HG03175 (cell line): ENCODE data around the gene ZNF594.
"Not testable (repeated sequence)": the region's sequence is repeated elsewhere in the genome, so short reads cannot be mapped to it uniquely, and the experiment has no call there.

Experiments
- ATAC-seq: cut with Tn5 transposase; IDR thresholded peaks from one replicate; pipeline ENCODE4 v1.9.1; 2021; ENCODE audit warnings: mild to moderate bottlenecking, moderate library complexity; ENCODE audit not compliant: unreplicated experiment

The ZNF594 gene

DNA sequence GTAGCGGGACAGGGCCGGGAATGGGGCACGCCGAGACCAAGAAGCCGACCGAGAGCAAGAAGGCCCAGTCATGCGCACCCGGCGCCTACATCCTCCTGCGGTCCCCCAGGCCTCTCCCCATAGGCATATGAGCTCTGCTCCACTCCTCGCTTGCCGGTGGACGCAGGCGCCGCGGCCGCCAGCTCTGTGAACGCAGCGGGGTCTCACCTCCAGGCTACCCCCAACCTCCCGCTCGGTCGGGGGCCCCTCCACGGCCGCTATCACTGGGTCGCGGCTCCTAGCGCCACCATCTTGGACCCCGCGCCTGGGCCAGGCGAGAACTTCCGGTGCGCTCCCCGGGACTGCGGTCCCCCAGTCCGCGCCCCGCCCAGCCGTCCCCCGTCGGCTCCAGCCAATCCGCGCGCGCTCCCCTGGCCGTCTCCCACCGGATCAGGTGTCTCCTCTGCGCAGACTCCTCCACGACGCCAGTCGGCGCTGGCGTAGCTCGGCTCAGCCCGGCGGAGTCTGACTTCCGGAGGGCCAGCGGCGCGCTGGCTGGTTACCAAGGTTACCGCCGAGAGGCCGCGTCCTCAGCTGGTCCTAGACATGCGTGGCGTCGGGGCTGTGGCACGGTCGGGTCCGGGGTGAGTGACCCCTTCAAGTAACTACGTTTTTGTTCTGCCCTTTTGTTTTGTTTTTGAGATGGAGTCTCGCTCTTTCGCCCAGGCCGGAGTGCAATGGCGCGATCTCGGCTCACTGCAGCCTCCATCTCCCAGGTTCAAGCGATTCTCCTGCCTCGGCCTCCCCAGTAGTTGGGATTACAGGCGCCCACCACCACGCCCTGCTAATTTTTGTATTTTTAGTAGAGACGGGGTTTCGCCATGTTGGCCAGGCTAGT, at the start of gene ZNF594:
Gene ZNF594 (minus strand): TSS at position 328 of the 877 bp plus-strand sequence. CDS start 7,612 bp downstream, outside the sequence.
- ATAC-seq: peak; percentile 98

DNA sequence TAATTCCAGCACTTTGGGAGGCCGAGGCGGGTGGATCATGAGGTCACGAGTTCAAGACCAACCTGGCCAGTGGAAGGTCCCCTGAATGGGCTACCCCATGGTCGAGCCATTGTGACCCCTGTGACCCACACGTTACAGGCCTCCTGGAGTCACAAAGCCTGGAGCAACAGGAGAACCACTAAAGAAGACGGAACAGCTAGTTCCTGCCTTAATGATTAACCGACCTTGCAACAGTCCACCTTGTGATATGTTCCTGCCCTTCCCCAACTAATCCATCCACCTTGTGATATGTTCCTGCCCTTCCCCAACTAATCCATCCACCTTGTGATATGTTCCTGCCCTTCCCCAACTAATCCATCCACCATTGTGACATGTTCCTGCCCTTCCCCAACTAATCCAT, 48.1 kb upstream of the ZNF594 start:
- not testable (repeated sequence) for ATAC-seq

DNA sequence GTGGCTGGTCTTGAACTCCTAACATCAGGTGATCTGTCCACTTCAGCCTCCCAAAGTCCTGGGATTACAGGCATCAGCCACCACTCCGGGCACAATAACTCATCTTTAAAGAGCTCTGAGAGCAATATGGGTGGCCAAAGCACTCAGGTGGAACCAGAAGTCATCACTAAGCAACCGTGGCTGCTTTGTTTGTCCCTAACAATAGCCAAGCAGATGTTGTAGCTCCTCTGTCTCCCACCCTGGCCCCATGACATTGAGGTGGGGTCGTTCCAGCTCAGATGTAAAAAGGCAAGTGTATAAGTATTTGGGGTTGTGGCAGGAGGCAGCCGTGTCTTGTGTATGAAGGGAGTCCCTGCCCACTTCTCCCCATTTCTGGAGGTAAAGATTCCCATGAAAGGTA, 46.7 kb upstream of the ZNF594 start:
- ATAC-seq: no peak

DNA sequence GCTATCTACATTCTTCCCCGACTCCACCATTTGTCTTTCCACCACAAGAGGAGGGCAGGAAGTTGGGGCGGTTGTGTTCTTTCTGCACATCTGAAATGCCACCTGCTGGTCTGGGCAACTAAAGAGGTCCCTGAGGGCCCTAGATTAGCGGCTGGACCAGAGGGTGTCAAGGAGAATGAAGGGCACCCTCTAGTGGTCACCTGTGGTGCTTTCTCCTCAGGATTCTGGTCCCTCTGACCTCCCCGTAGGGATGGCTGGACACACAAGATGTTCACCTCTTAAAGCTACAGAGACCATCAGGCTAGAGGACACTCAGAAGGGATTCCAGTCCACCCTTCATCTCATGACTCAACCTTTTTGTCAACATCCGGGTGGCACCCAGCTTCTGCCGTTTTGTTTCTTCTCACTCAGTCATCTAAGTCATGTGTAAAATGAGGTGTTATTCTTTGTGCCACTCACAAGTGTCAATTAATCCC, 45.9 kb upstream of the ZNF594 start:
- peak; percentile 31 for ATAC-seq

DNA sequence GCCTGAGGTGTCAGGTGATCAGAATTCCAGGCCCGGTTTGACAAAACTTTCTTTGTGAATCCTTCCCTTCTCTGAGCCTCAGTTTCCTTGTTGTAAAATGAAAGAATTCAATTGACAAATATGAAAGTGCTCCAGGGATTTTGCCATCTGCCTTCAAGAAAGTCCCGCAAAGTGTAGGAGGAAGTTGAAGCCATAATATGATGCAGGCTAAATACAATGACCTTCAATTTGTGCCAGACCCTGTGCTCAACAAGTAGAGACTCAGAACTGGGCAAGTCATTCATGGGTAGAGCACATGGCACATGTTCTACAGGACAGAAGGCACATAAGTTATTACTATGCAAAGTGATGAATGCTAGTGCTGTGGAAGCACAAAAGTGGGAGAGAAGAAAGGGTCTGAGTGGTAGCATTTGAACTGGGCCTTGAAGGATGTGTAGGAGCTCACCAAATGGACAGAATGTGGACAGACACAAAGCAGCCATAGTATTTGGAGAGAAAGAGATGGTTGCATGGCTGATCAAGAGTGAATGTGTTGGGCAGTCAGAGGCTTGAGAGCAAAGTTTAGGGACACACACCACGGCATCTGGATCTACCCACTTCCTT, 45.4 kb upstream of the ZNF594 start:
- no peak for ATAC-seq

DNA sequence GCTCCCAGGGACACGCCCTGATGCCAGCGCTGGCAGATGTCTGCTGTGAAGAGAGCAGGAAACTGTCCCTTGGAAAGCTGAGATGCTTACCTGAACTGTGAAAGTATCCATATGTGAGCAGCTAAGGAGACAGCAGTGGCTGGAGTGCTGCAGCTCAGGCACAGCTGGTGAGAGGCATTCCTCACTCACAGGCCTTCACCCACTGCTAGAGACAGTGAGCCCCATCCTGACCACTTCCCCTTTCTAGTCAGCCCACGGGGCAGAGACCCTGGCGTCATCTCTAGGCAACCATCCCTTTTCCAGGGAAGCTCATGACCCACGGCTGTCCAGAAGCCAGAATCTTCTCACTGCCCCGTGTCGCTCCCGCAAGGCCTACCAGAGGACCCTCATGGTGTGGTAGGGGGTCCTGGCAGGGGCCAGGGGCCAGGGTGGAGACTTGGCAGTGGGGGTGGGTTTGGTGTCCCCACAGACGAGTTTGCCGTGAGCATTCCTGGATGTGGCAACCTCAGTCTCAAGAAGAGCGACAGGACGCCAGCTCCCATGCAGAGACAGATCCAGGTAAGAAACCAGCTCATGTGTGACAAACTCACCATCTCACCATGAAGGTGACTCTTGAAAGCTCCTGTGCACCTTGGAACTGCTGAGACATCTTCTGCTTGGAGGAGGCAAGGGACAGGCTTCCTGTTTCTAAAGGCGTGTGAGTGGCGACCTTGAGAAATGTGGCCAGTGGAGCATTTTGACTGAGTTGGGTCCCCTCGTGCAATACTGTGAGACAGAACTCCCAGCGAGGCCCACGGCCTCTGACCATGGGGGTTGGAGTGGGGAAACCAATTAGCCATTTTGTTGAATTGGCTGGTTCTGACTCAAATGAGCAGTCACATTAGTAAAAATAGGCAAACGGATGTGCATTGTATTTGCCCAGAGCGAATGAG, 43.2 kb upstream of the ZNF594 start, which contains the start of gene SCIMP:
Gene SCIMP (minus strand): TSS at position 216 of the 932 bp plus-strand sequence. CDS start 105 bp downstream, at position 111.
- peak; percentile 64 for ATAC-seq

DNA sequence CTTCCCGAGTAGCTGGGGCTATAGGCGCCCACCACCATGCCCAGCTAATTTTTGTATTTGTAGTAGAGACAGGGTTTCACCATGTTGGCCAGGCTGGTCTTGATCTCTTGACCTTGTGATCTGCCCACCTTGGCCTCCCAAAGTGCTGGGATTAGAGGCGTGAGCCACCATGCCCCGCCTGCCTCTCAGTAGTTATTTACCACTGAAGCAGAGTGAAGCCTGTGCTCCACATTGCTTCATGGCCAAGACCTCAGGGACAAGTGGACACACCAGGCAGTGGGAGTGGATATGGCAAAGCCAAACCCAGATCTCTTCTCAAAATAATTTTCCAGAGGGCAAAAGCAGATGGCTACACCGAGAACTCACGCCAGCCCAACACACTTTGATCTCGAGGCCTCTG, 41.8 kb upstream of the ZNF594 start:
- not testable (repeated sequence) for ATAC-seq

DNA sequence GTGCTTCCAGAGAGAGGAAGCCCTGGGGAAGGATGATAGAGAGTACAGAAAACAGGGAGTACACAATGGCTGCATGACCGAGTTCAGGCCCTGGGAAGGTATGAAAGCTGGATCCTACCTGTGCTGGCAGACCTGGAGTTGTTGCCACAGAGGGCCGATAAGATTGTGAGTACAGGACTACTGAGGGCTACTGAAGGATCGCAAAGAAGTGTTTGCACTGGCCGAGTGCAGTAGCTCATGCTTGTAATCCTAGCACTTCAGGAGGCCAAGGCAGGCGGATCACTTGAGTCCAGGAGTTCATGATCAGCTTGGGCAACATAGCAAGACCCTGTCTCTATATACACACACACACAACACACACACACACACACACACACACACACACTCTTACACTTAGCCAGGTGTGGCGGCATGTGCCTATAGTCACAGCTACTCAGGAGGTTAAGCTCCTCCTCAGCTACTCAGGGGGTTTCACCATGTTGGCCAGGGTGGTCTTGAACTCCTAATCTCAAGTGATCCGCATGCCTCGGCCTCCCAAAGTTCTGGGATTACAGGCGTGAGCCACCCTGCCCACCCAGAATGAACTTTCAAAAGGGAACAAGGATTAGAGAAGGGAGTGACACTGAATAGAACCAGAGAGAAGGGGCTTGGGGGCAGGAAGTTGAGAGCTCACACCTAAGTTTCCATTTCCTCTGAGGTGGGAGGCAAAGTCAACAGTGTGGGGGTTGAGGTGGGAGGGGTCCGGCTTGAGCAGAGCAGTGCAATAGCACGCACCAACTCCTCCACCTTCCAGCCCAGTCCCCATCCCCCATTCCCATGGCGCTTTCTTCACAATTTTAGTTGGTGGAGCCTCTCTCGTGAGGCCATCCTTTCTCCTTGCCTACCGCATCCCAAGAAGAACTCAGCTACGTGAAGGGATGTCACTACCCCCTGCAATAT, 35.5 kb upstream of the ZNF594 start:
- peak; percentile 41 for ATAC-seq

DNA sequence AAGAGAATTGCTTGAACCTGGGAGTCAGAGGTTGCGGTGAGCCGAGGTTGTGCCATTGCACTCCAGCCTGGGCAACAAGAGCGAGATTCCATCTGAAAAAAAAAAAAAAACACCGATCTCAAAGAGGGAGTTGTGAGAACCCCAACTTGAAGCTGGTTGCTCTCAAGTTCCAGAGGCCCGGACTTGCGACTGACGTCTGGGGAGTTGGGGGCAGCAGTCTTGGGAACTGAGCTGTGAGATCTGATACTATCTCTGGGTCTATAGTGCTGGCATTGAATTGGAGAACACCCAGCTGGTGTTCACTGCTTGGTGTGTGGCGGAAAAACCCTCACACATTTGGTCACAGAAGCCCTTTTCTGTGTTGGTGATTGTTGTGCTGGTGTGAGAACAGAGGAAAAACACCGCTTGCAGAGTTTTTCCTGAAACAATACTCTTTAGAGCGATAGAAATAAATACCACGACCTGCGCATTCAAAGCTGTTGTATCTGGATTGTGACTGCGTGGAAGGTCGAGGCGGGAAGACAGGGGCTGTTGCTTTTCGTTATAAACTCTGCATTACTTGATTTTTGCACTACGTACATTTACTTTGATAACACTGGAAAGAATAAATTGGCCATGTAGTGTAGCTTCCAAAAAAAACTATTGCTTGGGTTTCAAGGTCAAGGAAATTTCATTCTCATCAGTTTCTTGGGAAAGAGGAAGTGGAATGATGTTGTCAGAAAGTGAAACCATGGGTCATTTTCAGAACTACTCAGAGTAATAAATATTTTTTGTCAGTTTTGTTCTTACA, 34.2 kb upstream of the ZNF594 start:
- no peak for ATAC-seq

DNA sequence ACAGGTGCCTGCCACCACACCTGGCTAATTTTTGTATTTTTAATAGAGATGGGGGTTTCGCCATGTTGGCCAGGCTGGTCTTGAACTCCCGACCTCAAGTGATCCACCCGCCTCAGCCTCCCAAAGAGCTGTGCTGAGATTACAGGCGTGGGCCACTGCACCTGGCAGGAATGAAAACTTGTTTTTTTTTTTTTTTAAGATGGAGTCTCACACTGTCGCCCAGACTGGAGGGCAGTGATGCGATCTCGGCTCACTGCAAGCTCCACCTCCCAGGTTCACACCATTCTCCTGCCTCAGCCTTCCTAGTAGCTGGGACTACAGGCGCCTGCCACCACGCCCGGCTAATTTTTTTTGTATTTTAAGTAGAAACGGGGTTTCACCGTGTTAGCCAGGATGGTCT, 30.2 kb upstream of the ZNF594 start:
- ATAC-seq: not testable (repeated sequence)

DNA sequence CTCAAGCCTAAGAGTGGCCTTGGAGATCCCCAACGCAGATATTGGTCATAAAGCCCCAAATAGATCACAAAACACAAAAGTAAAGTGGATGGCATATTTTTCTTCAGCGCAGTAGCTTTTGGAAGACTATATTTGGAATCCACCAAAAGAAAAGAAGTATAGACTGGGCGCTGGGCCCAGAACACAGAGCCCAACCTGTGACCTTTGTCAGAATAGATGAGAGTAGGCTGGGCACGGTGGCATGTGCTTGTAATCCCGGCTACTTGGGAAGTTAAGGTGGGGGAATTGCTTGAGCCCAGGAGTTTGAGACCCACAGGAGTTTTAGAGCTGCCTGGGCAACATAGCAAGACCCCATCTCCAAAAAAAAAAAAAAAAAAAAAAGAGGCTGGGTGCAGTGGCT, 28.4 kb upstream of the ZNF594 start:
- no peak for ATAC-seq

DNA sequence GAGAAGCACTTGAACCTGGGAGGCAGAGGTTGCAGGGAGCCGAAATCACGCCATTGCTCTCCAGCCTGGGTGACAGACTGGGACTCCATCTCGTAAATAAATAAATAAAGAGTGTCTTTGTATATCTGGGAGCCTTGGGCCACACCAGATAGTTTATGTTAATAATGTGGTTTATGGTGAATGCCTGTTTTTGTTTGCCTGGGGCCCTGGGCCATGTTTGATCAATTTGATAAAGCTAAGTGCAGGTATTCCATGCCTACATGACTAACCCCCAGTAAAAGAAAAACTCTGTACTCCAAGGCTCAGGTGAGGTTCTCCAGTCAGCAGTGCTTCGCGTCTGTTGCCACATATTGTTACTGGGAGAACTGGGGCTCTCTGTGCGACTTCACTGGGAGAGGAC, 27.9 kb upstream of the ZNF594 start:
- ATAC-seq: no peak

DNA sequence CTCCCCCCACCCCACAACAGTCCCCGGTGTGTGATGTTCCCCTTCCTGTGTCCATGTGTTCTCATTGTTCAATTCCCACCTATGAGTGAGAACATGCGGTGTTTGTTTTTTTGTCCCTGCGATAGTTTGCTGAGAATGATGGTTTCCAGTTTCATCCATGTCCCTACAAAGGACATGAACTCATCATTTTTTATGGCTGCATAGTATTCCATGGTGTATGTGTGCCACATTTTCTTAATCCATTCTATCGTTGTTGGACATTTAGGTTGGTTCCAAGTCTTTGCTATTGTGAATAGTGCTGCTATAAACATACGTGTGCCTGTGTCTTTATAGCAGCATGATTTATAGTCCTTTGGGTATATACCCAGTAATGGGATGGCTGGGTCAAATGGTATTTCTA, 25.9 kb upstream of the ZNF594 start:
- not testable (repeated sequence) for ATAC-seq

DNA sequence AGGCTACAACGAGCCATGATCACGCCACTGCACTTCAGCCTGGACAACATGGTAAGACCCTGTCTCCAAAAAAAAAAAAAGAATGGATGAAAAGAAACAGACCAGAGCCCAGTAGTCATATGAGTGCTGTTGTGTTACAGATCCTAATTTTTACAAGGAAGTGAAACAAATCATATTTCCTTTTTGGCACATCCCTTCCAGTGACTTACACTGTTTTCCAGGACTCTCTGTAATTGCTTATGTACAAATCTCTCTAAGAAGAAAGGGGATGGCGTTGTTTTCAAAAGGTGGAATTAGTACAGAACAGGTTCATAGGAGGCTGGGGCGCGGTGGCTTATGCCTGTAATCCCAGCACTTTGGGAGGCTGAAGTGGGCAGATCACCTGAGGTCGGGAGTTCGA, 19.8 kb upstream of the ZNF594 start:
- ATAC-seq: no peak

DNA sequence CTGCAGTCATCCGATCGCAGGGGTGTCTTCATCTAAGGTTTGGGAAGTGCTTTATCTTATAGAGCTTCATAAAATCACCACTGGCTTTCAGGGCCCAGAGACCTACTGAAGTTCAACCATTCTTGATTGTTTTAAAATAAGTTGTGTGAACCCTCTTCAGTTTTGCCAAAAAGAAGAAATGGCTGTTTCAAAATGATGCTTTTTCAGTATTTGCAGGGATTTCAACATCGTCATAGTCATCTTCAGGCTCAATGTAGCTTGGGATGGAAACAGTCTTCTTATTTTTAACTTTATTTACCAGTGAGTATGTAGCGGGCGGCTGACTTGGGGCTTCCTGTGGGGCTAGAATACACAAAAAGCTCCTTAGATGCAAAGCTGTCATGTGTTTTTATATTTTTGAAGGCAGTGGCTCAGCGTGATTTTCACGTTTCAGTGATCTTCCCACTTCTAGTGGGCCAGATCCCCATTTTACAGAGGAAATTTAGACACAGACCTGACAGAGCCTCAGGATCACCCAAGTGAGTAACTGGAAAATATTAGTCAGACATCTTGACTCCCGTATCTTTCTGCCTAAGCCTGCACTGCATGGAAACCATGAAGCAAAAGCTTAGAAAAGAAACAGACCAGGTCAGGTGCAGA, 19.1 kb upstream of the ZNF594 start:
- ATAC-seq: no peak

DNA sequence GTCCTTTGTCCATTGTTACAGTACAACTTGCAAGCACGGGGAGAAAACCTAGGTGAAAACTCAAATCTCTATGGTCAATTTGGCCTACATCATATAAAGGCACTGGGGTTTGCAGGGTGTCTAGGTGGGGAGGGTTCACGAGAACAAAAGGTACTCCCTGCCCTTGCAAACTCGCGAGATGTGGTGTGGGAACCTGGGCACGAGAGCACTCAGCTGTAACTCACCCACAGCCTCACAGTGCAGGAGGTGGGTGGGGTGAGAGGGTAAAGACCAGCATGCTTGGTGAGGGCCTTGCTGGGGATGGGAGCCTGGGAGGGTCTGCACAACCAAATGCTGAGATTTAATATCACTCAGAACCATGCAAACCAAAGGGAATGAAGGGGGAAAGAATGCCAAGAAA, 18.4 kb upstream of the ZNF594 start:
- no peak for ATAC-seq

DNA sequence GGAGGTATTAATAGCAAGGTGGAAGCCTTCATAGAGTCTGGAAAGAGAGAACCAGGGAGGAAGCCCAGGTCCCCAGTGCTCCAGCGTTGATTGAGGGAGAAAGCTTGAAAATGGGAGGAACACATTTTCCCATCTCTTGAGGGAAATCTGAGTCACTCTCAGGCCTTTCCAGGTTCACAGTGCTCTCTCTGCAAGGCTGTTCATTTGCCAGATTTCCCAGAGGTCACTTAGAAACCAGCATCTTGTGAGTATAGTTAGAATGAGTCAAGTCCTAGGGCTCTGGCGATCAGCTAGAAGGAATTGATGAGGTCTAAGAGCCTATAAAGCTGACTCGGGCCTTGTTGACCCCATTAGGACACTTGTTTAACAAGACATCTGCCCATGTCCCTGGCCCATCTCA, 17.7 kb upstream of the ZNF594 start:
- no peak for ATAC-seq

DNA sequence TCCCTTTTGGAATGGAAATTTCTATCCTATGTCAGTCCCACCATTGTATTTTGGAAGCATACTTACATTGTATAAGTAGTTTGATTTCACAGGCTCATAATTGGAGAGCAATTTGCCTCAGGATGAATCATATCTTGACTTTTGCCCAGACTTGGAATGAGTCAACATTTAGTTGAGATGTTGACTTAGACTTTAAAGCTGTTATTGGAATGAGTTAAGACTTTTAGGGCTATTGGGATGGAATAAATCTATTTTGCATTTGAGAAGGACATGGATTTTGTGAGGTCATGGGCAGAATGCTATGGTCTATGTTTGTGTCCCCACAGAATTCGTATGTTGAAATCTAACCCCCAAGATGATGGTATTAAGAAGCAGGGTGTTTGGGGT, 12.2 kb upstream of the ZNF594 start:
- no peak for ATAC-seq
